Measurements from ENCODE around the gene TOP1.
"Not testable (repeated sequence)": the region's sequence is repeated elsewhere in the genome, so short reads cannot be mapped to it uniquely, and the experiment has no call there.

TOP1 gene

DNA sequence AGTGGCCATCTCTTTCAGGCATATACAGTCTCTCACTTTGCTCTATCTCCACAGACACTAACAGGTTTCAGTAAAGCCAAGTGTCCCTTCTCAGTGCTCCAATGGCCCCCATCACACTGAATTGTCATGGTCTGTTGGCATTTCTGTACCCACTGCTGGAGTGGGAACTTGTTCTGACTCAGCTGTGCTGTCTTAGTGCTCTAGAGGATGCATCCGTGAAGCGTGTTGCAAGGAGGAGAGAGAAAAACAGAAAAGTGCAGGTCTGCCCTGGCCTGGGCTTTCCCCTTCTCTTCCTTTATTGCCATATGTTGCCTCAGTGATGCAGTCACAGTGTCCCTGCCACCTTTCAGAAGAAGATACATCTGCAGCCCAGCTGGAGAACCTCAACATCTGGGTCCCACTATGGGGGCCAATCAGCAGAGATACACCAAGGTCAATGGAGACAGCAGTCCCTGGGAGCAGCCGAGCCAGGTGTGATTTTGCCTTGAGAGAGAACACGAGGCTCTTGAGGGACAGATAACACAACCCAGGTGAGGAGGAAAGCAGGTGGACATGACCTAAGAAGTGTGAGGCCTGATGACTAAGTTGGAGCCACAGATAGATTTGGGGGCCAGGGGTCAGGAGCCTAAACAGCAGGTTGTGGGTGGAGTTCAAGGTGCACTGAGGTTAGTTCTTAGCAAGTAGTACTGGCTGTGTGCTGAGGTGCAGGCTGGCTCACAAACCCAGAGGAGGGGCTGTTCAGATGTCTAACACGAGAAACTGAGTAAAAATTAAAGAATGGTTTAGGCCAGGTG is 103.2 kb downstream of the TOP1 start:
- Histone ChIP-seq H3K36me3 (ENCODE audit: insufficient read depth, low read depth, low read length) (peaks cover 5% of the 10 kb centered on the region; the same call in 1 of the 2 replicates), H3K4me3 (ENCODE audit: low read length) (no peak overlapping the region), H3K27ac (ENCODE audit: low read length) (no peak overlapping the region), H3K9me3 (ENCODE audit: insufficient read depth, low read depth, low read length) (no peaks in the 10 kb centered on the region), H3K9ac (ENCODE audit: low read depth, low read length) (no peak overlapping the region), H3K4me1 (ENCODE audit: insufficient read depth, low read length) (peaks cover 6% of the 10 kb centered on the region; the same call in 1 of the 2 replicates), H3K27me3 (ENCODE audit: insufficient read depth, low read length) (peaks cover 10% of the 10 kb centered on the region; the same call in 1 of the 2 replicates)

DNA sequence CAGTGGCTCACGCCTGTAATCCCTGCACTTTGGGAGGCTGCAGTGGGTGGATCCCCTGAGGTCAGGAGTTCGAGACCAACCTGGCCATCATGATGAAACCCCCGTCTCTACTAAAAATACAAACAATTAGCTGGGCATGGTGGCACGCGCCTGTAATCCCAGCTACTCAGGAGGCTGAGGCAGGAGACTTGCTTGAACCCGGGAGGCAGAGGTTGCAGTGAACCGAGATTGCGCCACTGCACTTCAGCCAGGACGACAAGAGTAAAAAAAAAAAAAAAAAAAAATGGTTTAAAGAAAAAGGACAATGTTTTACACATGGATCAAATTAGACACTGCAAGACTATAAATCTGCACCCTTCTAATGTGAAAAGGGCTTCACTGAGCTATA is 103.8 kb downstream of the TOP1 start:
- H3K9me3 ChIP-seq (ENCODE audit: insufficient read depth, low read depth, low read length); H3K9ac ChIP-seq (ENCODE audit: low read depth, low read length); H3K27me3 ChIP-seq (ENCODE audit: insufficient read depth, low read length); H3K4me3 ChIP-seq (ENCODE audit: low read length); H3K36me3 ChIP-seq (ENCODE audit: insufficient read depth, low read depth, low read length); H3K27ac ChIP-seq (ENCODE audit: low read length); H3K4me1 ChIP-seq (ENCODE audit: insufficient read depth, low read length): not testable (repeated sequence)

DNA sequence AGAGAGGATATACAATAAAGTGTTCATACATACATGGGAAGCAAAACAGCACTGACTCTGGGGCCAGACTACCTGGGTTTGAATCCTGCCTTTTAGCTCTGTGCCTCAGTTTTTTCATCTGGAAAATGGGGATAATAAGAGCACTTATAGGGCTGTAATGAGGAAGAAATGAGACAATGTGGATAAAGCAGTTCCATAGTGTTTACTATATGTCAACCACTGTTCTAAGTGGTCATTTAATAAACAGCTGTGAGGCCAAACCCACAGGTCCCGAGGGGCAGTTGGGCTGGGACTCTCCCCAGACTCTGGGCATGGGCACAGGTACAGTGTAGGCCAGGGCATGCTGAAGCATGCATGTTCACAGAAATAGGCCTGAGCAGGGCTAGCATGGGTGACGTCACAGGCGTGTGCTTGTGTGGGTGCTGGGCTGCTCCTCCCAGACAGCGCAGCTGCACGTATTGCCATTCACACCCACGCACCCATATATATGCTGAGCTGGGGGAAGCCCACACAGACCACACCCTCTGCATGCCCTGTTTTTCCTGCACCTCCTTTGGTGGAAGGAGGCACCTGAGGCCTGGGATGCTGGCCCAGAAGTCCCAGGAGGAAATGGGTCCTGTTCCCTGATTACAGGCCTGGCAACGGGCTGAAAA is 105.2 kb downstream of the TOP1 start:
- Histone ChIP-seq H3K27ac (ENCODE audit: low read length) (no peak overlapping the region), H3K4me3 (ENCODE audit: low read length) (no peak overlapping the region), H3K9ac (ENCODE audit: low read depth, low read length) (no peak overlapping the region), H3K9me3 (ENCODE audit: insufficient read depth, low read depth, low read length) (no peaks in the 10 kb centered on the region), H3K27me3 (ENCODE audit: insufficient read depth, low read length) (peaks cover 10% of the 10 kb centered on the region; the same call in 1 of the 2 replicates), H3K4me1 (ENCODE audit: insufficient read depth, low read length) (peaks cover 7% of the 10 kb centered on the region; the same call in 1 of the 2 replicates), H3K36me3 (ENCODE audit: insufficient read depth, low read depth, low read length) (no peaks in the 10 kb centered on the region)

DNA sequence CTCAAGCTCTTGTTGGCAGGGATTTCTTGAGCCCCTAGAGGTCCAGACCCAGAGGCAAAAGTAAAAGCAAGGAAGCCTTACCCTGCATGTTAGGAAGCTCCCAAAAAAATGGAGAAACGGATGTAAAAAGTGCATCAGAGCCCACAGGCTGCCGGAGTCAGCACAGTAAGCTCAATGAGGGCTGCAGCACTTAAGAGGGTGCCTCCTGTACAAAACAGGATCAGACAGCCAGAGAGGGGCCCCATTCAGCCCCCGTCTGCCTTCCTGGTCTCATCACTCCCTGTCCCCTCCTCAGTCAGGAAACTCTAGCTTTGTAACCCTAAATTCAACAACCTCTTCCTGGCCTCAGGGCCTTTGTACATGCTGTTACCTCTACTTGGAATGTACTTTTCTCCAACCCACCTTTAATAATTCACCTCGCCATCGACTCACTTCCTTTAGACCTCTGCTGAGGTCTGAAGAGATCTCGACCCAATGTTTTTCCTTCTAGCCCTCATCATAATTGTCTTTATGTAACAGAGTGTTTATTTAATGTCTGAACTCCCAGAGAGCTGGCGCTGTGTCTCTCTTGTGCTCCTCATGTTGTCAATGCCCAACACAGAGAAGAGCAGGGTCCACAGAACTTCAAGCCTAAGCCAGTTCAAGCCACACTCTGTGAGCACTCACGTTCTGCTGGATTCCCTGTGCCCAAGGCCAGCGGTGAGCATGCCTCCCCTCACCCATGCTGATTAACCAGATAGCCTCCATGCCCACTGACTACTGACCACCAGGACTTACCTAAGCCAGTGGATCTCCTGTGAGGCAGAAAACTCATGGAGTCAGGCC is 106.0 kb downstream of the TOP1 start:
- Histone ChIP-seq H3K4me1 (ENCODE audit: insufficient read depth, low read length) (peaks cover 14% of the 10 kb centered on the region), H3K9ac (ENCODE audit: low read depth, low read length) (no peak overlapping the region), H3K36me3 (ENCODE audit: insufficient read depth, low read depth, low read length) (peaks cover 6% of the 10 kb centered on the region; the same call in 1 of the 2 replicates), H3K27me3 (ENCODE audit: insufficient read depth, low read length) (peaks cover 10% of the 10 kb centered on the region; the same call in 1 of the 2 replicates), H3K27ac (ENCODE audit: low read length) (no peak overlapping the region), H3K9me3 (ENCODE audit: insufficient read depth, low read depth, low read length) (no peaks in the 10 kb centered on the region), H3K4me3 (ENCODE audit: low read length) (no peak overlapping the region)

DNA sequence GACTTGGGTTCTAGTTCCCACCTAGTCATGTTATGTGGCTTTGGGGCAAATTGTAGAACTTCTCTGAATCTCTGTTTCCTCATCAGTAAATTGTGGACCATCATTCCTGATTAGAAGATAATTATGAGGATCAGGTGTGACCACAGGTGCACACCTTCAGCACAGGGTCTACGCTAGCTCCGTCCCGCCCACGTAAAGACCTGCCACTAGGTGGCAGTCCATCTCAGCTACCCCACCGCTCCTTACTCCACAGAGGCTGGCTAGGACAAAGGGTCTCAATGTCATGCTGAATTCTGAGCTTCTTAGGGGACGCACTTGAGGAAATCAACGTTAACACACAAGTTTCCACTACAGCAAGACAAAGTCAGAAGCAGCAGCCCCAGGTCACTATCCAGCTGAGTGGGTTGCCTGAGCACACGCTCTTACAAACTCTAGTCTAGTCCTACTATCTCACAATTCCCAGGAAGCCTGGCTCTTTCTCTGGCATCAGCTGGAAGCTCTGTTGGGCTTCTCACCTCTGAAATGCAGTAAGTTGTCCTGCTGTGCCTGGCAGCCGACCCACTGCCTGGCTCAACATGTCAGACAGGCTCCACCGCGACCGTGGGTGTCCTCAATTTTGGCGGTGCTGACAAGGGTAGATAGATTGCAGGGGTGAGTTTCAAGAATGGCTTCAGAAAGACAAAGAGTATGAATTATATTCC is 106.7 kb downstream of the TOP1 start:
- no peak overlapping the region for H3K9ac ChIP-seq (ENCODE audit: low read depth, low read length)
- H3K9me3 ChIP-seq (ENCODE audit: insufficient read depth, low read depth, low read length), result no peaks in the 10 kb centered on the region
- H3K4me1 ChIP-seq (ENCODE audit: insufficient read depth, low read length), result peaks cover 22% of the 10 kb centered on the region
- H3K4me3 ChIP-seq (ENCODE audit: low read length), result peak overlapping the region; percentile 30; the same call in 1 of the 2 replicates
- H3K27me3 ChIP-seq (ENCODE audit: insufficient read depth, low read length), result peaks cover 10% of the 10 kb centered on the region; the same call in 1 of the 2 replicates
- peaks cover 12% of the 10 kb centered on the region; the same call in 1 of the 2 replicates for H3K36me3 ChIP-seq (ENCODE audit: insufficient read depth, low read depth, low read length)
- no peak overlapping the region for H3K27ac ChIP-seq (ENCODE audit: low read length)

DNA sequence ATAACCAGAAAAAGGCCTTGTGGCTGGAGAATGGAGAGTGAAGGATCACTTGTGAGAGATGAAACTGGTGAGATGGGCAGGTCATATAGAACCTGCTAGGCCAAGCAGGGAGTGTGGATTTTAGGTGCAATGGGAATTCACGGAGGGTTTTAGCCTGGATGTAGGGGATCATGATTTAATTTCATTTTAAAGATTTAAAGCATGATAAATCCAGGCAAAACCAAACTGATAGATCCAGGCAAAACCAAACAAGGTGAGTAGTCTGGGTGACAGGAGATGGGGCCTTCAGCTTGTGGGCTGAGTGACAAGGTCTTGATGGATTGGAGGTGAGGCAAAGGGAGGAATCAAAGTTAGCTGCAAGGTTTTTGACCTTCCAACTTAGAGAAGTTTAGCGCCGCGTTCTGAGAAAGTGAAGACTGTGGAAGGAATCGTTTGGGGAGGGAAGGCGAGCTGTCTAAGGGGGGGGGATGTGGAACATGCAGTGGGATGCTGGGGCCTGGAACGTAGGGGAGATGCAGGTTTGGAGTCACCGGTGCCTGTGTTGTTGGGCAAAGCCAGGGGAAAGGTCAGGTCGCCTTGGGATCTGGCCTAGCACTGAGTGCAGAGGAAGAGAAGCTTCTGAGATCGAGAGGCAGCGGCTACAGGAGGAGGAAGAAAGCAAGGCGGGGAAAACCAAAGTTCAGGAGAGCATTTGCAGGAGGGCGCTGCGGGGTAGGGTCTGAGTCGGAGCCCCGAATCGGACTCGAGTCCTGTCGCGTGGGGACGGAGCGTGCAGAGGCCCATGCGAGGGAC is 107.5 kb downstream of the TOP1 start:
- Histone ChIP-seq H3K4me3 (ENCODE audit: low read length) (peak overlapping the region; percentile 77), H3K27me3 (ENCODE audit: insufficient read depth, low read length) (peaks cover 10% of the 10 kb centered on the region; the same call in 1 of the 2 replicates), H3K9me3 (ENCODE audit: insufficient read depth, low read depth, low read length) (no peaks in the 10 kb centered on the region), H3K9ac (ENCODE audit: low read depth, low read length) (peak overlapping the region; percentile 85; the same call in 1 of the 2 replicates), H3K4me1 (ENCODE audit: insufficient read depth, low read length) (peaks cover 28% of the 10 kb centered on the region), H3K36me3 (ENCODE audit: insufficient read depth, low read depth, low read length) (peaks cover 16% of the 10 kb centered on the region; the same call in 1 of the 2 replicates), H3K27ac (ENCODE audit: low read length) (no peak overlapping the region)

DNA sequence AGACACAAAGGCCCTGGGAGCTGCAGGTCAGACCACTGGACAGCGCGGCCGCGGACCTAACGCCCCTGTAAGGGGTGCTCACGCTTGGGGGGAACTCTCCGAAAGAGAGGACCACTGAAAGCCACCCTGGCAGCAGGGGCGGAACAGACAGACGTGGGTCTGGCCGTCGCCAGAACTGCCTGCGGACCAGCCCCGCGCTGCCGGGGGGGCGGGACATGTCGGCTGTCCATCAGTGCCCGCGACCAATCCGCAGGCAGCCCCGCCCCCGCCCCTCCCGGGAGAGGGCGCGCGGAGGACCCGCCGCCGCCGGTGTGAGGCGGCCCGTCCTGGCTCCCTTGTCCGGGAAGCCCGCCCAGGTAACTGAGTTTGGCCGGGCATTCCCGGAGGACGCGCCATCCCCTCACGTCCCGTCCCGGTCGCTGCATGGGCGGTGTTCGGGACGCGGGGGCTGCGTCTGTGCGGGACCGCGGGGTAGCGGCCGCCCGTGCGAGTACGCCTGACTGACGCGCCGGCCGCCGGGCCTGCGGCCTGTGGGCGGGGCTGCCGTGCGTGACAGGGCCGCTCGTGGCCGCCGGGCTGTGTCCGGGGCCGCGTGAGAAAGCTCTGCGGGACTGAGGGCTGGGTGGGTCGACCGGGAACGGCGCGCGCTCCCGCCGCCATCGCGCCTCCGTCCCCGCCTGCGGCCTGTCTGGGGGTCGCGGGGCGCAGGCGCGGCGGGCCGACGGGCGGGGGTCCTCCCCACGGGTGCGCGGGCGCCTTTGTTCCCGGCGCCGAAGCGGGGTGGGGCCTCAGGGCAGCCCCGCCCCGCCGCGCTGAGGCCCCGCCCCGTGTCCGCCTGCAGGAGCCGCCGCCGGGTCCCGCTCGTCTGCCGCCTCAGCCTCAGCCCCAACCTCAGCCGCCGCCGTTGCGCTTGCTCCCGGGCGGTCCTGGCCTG is 108.3 kb downstream of the TOP1 start, which contains the start of gene PLCG1:
TSS of gene PLCG1 (plus strand) at position 864 of the 934 bp plus-strand sequence. CDS start 99 bp downstream, outside the sequence.
- H3K27ac ChIP-seq (ENCODE audit: low read length), result peak within 1 kb of the TSS; percentile 62
- peaks cover 10% of the 10 kb centered on the region; the same call in 1 of the 2 replicates for H3K27me3 ChIP-seq (ENCODE audit: insufficient read depth, low read length)
- peaks cover 30% of the 10 kb centered on the region for H3K4me1 ChIP-seq (ENCODE audit: insufficient read depth, low read length)
- H3K9me3 ChIP-seq (ENCODE audit: insufficient read depth, low read depth, low read length), result no peaks in the 10 kb centered on the region
- H3K4me3 ChIP-seq (ENCODE audit: low read length), result peak within 1 kb of the TSS; percentile 79
- H3K36me3 ChIP-seq (ENCODE audit: insufficient read depth, low read depth, low read length), result peaks cover 16% of the 10 kb centered on the region; the same call in 1 of the 2 replicates
- peak within 1 kb of the TSS; percentile 89 for H3K9ac ChIP-seq (ENCODE audit: low read depth, low read length)

DNA sequence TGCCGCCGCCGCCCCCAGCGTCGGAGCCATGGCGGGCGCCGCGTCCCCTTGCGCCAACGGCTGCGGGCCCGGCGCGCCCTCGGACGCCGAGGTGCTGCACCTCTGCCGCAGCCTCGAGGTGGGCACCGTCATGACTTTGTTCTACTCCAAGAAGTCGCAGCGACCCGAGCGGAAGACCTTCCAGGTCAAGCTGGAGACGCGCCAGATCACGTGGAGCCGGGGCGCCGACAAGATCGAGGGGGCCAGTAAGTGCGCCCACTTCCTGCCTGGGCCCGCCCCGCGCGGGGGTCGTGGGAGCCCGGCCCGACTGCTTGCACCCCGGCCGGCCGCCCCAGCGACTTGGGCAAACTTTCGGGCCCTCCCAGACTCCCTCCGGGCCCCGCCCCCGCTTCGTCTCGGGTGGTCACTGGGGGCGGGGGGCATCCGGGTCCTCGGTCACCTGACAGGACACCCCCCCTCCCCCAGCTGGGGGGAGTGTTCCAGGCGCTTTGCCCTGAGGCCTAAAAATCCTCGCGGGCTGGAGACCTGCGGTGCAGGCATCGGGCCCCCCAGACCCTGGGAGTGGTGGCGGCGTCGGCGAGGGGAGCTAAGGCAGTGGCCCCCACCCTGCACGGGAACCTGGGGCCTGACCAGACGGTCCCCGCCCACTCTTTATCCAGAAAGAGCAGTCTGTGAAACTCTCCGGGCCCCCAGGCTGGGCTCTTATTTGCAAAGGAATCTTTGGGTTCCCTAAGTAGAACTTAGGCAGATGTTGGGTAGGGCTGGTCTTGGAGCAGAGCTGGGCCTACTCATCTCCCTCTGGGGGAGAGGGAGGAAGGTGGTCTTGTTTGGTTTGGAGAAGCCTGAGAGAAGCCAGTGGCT is 109.2 kb downstream of the TOP1 start:
- Histone ChIP-seq H3K9me3 (ENCODE audit: insufficient read depth, low read depth, low read length) (no peaks in the 10 kb centered on the region), H3K4me3 (ENCODE audit: low read length) (peak overlapping the region; percentile 79), H3K9ac (ENCODE audit: low read depth, low read length) (peak overlapping the region; percentile 89), H3K4me1 (ENCODE audit: insufficient read depth, low read length) (peaks cover 30% of the 10 kb centered on the region), H3K27me3 (ENCODE audit: insufficient read depth, low read length) (peaks cover 10% of the 10 kb centered on the region; the same call in 1 of the 2 replicates), H3K27ac (ENCODE audit: low read length) (peak overlapping the region; percentile 1), H3K36me3 (ENCODE audit: insufficient read depth, low read depth, low read length) (peaks cover 16% of the 10 kb centered on the region; the same call in 1 of the 2 replicates)

Data from iPS-20b (cell line).